Endothelial cell of umbilical vein (primary cell): ENCODE measurements around the gene PRG2. TPM values are rescaled to one million over a fixed set of nuclear protein-coding genes. Genes with fewer than 3 reads are reported as not detected.

Source experiments
- Bru-seq: library from RNA; stranded (reverse); fragments of 400-500 nt; gene quantifications from one replicate; lab custom pipeline; 2021; lab: Mats Ljungman, UMichigan
- BruChase-seq, 2 experiments: library from RNA; stranded (reverse); fragments of 400-500 nt; gene quantifications; one replicate each; lab custom pipeline; 2021; lab: Mats Ljungman, UMichigan
- BruUV-seq: library from RNA; stranded (reverse); fragments of 400-500 nt; replicated peaks from 2 replicates; lab custom pipeline; 2021; lab: Mats Ljungman, UMichigan
- CTCF ChIA-PET: fragments of 300-600, 350-600 bp; sonication (Branson Sonifier 250); formaldehyde crosslinking; loops from one replicate; lab custom pipeline; 2021; ENCODE audit warnings: antibody characterized with exemption, inconsistent platforms; lab: Charles Lee
- POLR2A ChIA-PET: fragments of 300-600, 350-600 bp; sonication (Branson Sonifier 250); formaldehyde crosslinking; loops from one replicate; lab custom pipeline; 2021; ENCODE audit warnings: antibody characterized with exemption, inconsistent platforms; lab: Charles Lee
- DNase-seq: peaks from one replicate; pipeline ENCODE4 v3.0.0-alpha.2; 2011; ENCODE audit warnings: low read depth, low spot score
- FAIRE-seq: peaks from 2 replicates; lab custom pipeline; 2011; peaks lifted over from hg19 to GRCh38; lab: Jason Lieb, UNC
- H2AFZ ChIP-seq: 2 replicates; pipeline ENCODE4 v1.6.0; 2012; ENCODE audit warnings: low read depth, low read length, control low read depth, inconsistent platforms
- H3K27ac ChIP-seq: 2 replicates; pipeline ENCODE4 v1.5.1; 2011; ENCODE audit warnings: low read depth, mild to moderate bottlenecking, control low read depth, low read length, moderate library complexity; ENCODE audit not compliant: insufficient read depth
- H3K27me3 ChIP-seq, 2 experiments: 2 replicates each; pipeline versions ENCODE4 v1.6.0 to v1.6.1; 2011; ENCODE audit warnings: low read length in 2 of 2, mixed read lengths in 1 of 2; ENCODE audit not compliant: control insufficient read depth in 2 of 2, insufficient read depth in 2 of 2
- H3K36me3 ChIP-seq, 2 experiments: 2 replicates in 1 of 2; 3 replicates in 1 of 2; pipeline ENCODE4 v1.5.1; 2011; ENCODE audit warnings: low read length in 2 of 2, mild to moderate bottlenecking in 1 of 2, moderate library complexity in 1 of 2; ENCODE audit not compliant: control insufficient read depth in 2 of 2, insufficient read depth in 2 of 2; ENCODE audit errors: extremely low read depth in 1 of 2
- H3K4me1 ChIP-seq: 3 replicates; pipeline ENCODE4 v1.5.1; 2011; ENCODE audit warnings: mild to moderate bottlenecking, low read length; ENCODE audit not compliant: control insufficient read depth, insufficient read depth; ENCODE audit errors: extremely low read depth
- H3K4me2 ChIP-seq: 2 replicates; pipeline ENCODE4 v1.6.1; 2011; ENCODE audit warnings: low read length, control low read depth, mixed read lengths; ENCODE audit not compliant: insufficient read depth
- H3K4me3 ChIP-seq, 3 experiments: fragments of 200-600 bp in 1 of 3; sonication (generic), shearing (Covaris generic) in 1 of 3; replicated peaks in 1 of 3; 2 replicates each; pipeline ENCODE4 v1.5.1; 2011 to 2016; ENCODE audit warnings: control low read depth in 3 of 3, low read length in 3 of 3, mild to moderate bottlenecking in 2 of 3, inconsistent platforms in 1 of 3, low read depth in 1 of 3, moderate library complexity in 1 of 3; ENCODE audit not compliant: insufficient read depth in 1 of 3
- H3K79me2 ChIP-seq: 2 replicates; pipeline ENCODE4 v1.6.0; 2012; ENCODE audit warnings: low read length, inconsistent platforms; ENCODE audit not compliant: control insufficient read depth, insufficient read depth
- H3K9ac ChIP-seq: replicated peaks from 2 replicates; pipeline ENCODE3; 2011; ENCODE audit warnings: low read length, control low read depth; ENCODE audit not compliant: insufficient read depth; ENCODE audit errors: extremely low read depth
- H3K9me1 ChIP-seq: replicated peaks from 3 replicates; pipeline ENCODE4 v1.6.0; 2011; ENCODE audit warnings: mild to moderate bottlenecking, low read length; ENCODE audit not compliant: control insufficient read depth, insufficient read depth; ENCODE audit errors: extremely low read depth
- H3K9me3 ChIP-seq: replicated peaks from 2 replicates; pipeline ENCODE4 v1.5.1; 2012; ENCODE audit warnings: low read length, inconsistent platforms; ENCODE audit not compliant: control insufficient read depth, insufficient read depth
- H4K20me1 ChIP-seq: replicated peaks from 2 replicates; pipeline ENCODE3; 2011; ENCODE audit warnings: mild to moderate bottlenecking, low read length; ENCODE audit not compliant: control insufficient read depth, insufficient read depth; ENCODE audit errors: extremely low read depth
- CTCF ChIP-seq, 2 donors: IDR thresholded peaks; 1 replicate in 1 of 2; 2 replicates in 1 of 2; pipeline ENCODE4 v1.5.1; 2011; ENCODE audit warnings: low read length in 2 of 2, mild to moderate bottlenecking in 2 of 2, moderate library complexity in 2 of 2, control low read depth in 1 of 2, inconsistent platforms in 1 of 2, low read depth in 1 of 2; ENCODE audit not compliant: insufficient read depth in 1 of 2; ENCODE audit errors: extremely low read depth in 1 of 2
- GATA2 ChIP-seq: IDR thresholded peaks from 2 replicates; pipeline ENCODE4 v1.7.0; 2011; ENCODE audit warnings: low read depth, mild to moderate bottlenecking, moderate library complexity, mixed read lengths, low read length; ENCODE audit not compliant: insufficient read length, insufficient read depth
- JUN ChIP-seq: IDR thresholded peaks from 2 replicates; pipeline ENCODE4 v1.6.1; 2011; ENCODE audit warnings: borderline replicate concordance, low read depth; ENCODE audit not compliant: insufficient read length, insufficient read depth
- dilution Hi-C: fragments of 300-500 bp; cut with MboI; formaldehyde crosslinking; loops from one replicate; pipeline ENCODE4 v1.15.0; 2019; ENCODE audit warnings: low sequenced_read_pairs; ENCODE audit not compliant: extremely low pct_ligation_motif_present
- intact Hi-C: fragments of 100-400 bp; cut with micrococcal nuclease; formaldehyde crosslinking; loops from one replicate; pipeline ENCODE4 v1.10.0; 2022
- long read RNA-seq: library from polyadenylated mRNA; stranded (forward); transcript quantifications from one replicate; pipeline ENCODE4 v2.0.0, GENCODE V29; 2021
- polyA minus RNA-seq, 3 experiments: library from RNA; depleted of rRNA, polyadenylated mRNA; stranded (reverse); fragments of >200 nt; gene quantifications; 1 replicate in 1 of 3; 2 replicates in 2 of 3; pipeline ENCODE4 v1.2.3, GENCODE V29; 2011
- polyA plus RNA-seq, 4 experiments: library from polyadenylated mRNA; depleted of rRNA in 3 of 4; stranded (reverse) in 3 of 4; unstranded in 1 of 4; fragments of >200 nt; gene quantifications; 2 replicates each; pipeline versions ENCODE4 v1.2.1 to v1.2.3, GENCODE V29; 2011 to 2012; ENCODE audit warnings: missing spikeins in 1 of 4
- total RNA-seq: library from RNA; stranded (reverse); gene quantifications from 2 replicates; pipeline ENCODE4 v1.2.3, GENCODE V29; 2021

PRG2 gene
- total RNA-seq (0.42 and 0.55 TPM in 2 replicates), polyA plus RNA-seq (0.08 and 0.48 TPM in 2 replicates), polyA minus RNA-seq (0.42 and 0.63 TPM in 2 replicates), Bru-seq, nascent RNA (percentile 23 among the genes with signal in this experiment), BruChase-seq, experiment 1, labeled RNA remaining after a 6-hour chase (percentile 38 among the genes with signal in this experiment), BruChase-seq, experiment 2, labeled RNA remaining after a 2-hour chase (percentile 19 among the genes with signal in this experiment)
- polyA plus RNA-seq (2011; cell fraction: cytosol; rRNA removed), result not detected in 2 replicates
- 0.50 and 1.2 TPM in 2 replicates for polyA plus RNA-seq (2011; cell fraction: nucleus; rRNA removed)
- polyA plus RNA-seq (2012), result not detected in 2 replicates
- polyA minus RNA-seq (2011; cell fraction: cytosol; rRNA and poly(A)+ RNA removed), result not detected
- not detected in 2 replicates for polyA minus RNA-seq (2011; cell fraction: nucleus; rRNA and poly(A)+ RNA removed)
- long read RNA-seq, result 0 reads

GRCh38 chr11:57390535-57390934 lies at the start of gene PRG2:
PRG2 (minus strand) TSS chr11:57390650; CDS start chr11:57389944, 706 bp downstream.
- ChIA-PET POLR2A (no interaction called here), CTCF (no interaction called here)
- Histone ChIP-seq H3K36me3 (no peaks in the 10 kb centered on the region), H4K20me1 (no peaks in the 10 kb centered on the region), H3K4me1 (no peaks in the 10 kb centered on the region), H3K9me1 (no peaks in the 10 kb centered on the region), H3K27ac (no peak within 1 kb of the TSS), H3K27me3 (peaks cover 5% of the 10 kb centered on the region in 2 experiments), H3K4me3 (no peak within 1 kb of the TSS), H2AFZ (no peak within 1 kb of the TSS), H3K9ac (no peak within 1 kb of the TSS), H3K9me3 (no peaks in the 10 kb centered on the region), H3K79me2 (no peaks in the 10 kb centered on the region), H3K4me2 (no peak within 1 kb of the TSS)
- TF ChIP-seq CTCF (IDR thresholded peaks at IDR 0.05; ENCODE audit: extremely low read depth in 1 of 2, insufficient read depth in 1 of 2, low read depth in 1 of 2, low read length in 2 of 2) (no peak), JUN (no peak), GATA2 (peak; percentile 20)
- dilution Hi-C loops, result no loop called here
- intact Hi-C loops, result no loop called here
- DNase-seq (no peak), FAIRE-seq (no peak)
- no TSS peak for BruUV-seq
